PC-9 (cell line): Measurements from ENCODE around the gene TRAF3IP1.

Source experiments
- EZH2 ChIP-seq: fragments of 200-600 bp; sonication (generic); IDR thresholded peaks from 2 replicates; pipeline ENCODE4 v1.8.0; 2017; ENCODE audit warnings: antibody characterized with exemption, low read depth
- TF ChIP-seq, protein P1 (sequence below): fragments of 200-600 bp; sonication (generic); conservative IDR thresholded peaks from 2 replicates; pipeline ENCODE4 v1.6.1; 2017; ENCODE audit warnings: mixed run types, antibody characterized with exemption, mild to moderate bottlenecking, moderate library complexity

DNA sequence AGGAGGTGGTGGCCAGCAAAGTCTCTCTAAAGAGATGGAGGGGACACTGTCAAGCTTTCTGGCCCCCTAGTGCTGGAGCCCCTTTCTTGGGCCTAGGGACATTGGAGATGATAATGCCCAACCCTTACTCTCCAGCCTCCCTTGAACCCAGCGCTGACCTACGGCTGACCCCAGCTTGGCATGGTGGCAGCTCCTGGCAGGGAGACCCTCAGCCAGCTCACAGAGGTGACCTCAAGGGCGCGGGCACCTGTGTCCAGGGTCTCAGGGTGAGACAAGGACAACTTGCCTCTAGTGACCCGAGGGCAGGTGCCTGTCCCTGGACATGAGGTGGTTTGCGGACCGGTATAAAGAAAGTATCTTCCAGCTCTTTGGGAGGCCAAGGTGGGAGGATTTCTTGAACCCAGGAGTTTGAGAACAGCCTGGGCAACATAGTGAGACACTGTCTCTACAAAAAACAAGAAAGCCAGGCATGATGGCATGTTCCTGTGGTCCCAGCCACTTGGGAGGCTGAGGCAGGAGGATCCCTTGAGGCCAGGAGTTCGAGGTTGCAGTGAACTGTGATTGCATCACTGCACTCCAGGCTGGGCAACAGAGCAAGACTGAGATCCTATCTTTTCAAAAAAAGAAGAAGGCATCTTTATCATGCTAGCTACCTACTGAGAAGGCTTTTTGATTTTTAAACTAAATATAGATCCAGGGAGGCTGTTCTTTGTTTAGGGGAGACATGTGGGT is 28.6 kb upstream of the TRAF3IP1 start:
- TF ChIP-seq, protein P1, sequence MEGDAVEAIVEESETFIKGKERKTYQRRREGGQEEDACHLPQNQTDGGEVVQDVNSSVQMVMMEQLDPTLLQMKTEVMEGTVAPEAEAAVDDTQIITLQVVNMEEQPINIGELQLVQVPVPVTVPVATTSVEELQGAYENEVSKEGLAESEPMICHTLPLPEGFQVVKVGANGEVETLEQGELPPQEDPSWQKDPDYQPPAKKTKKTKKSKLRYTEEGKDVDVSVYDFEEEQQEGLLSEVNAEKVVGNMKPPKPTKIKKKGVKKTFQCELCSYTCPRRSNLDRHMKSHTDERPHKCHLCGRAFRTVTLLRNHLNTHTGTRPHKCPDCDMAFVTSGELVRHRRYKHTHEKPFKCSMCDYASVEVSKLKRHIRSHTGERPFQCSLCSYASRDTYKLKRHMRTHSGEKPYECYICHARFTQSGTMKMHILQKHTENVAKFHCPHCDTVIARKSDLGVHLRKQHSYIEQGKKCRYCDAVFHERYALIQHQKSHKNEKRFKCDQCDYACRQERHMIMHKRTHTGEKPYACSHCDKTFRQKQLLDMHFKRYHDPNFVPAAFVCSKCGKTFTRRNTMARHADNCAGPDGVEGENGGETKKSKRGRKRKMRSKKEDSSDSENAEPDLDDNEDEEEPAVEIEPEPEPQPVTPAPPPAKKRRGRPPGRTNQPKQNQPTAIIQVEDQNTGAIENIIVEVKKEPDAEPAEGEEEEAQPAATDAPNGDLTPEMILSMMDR: no peak
- no peak for TF ChIP-seq EZH2
